HG03520 (cell line): ENCODE data around the gene TTC39A.
A peak's percentile ranks its signal among the peaks of the same experiment; 100 is the strongest.
"Not testable (repeated sequence)": the region's sequence is repeated elsewhere in the genome, so short reads cannot be mapped to it uniquely, and the experiment has no call there.

Experiments
- ATAC-seq: cut with Tn5 transposase; IDR thresholded peaks from one replicate; pipeline ENCODE4 v1.9.1; 2021; ENCODE audit warnings: mild to moderate bottlenecking, moderate library complexity; ENCODE audit not compliant: unreplicated experiment

Gene TTC39A

DNA sequence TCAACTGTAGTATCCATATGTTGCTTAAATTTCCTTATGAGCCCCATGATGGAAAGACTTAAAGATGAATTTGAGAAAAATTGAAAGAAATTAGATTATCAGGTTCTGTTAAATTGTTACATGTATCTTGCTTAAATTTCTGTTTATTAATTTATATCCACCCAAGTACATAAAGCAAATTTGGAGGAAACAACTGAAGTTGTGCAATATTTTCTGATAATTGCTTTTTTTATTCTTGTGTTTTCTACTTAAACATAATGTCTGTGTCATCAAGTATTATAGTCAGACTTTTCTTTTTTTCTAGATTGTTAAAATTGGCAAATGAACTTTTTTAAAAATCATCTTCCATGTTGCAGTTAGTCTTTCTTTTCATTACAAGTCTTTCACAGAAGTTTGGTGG, 57.4 kb downstream of the TTC39A start:
- ATAC-seq = no peak

DNA sequence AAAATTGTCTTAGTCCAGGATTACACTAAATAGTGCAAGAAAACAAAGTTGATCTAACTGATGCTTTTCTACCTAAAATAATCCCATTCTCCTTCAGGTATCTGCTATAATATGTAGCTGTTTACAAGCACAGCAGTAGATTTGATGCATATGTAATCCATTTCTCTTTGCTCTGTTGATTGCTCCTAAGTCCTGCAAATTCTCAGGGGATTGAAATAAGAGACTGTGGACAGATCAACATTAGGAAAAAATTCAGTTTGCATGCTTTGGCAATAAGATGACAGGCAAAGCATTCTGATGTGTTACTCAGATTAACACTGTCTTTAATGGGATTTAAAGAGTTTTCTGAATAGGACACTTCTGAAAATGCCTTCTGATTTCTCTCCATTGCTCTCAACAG, 59.6 kb downstream of the TTC39A start:
- ATAC-seq = no peak

DNA sequence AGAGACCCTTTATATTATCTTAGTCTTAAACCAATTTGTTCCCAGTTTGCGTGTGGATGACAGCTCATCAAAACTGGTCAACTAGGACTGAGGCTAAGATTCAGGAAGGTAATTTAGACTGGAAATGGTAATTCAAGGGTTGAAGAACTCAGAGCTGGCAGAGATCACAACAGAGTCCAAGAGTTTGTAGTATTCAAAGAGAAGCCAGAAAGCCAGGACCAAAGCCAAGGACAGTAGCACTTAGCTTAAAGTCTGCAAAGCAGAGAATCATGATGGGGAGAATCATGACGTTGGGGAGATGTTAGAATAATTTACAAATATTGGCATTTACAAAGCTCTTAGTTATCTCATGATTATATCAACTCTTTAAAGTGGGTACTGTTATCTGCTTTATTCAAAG, 61.7 kb downstream of the TTC39A start:
- ATAC-seq = peak; percentile 33

DNA sequence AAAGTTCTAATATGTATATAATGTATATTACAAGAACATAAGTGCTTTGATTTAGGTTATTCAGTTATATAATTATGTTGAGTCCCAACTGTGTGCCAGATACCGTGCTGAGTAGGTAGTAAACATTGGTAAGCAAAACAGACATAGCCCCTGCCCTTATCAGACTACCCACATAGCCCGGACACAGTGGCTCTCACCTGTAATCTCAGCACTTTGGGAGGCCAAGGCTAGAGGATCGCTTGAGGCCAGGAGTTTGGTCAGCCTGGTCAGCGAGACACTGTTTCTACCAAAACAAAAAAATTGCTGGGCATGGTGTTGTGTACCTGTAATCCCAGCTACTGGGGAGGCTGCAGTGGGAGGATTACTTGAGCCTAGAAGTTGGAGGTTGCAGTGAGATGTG, 63.6 kb downstream of the TTC39A start:
- ATAC-seq = no peak

DNA sequence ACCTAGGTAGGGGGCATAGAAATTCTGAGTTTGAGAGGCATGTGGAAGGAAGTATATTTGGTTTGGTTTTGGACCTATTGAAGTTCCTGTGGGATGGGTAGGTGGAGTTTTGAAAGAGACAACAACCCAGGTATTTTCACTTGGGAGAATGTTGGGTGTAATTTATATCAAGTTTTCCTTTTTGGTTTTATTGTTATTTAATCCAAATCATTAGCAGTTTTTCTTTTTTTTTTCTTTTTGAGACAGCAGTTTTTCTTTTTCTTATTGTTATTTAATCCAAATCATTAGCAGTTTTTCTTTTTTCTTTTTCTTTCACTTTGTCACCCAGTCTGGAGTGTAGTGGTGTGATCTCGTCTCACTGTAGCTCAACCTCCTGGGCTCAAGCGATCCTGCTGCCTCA, 64.2 kb downstream of the TTC39A start:
- ATAC-seq = no peak

DNA sequence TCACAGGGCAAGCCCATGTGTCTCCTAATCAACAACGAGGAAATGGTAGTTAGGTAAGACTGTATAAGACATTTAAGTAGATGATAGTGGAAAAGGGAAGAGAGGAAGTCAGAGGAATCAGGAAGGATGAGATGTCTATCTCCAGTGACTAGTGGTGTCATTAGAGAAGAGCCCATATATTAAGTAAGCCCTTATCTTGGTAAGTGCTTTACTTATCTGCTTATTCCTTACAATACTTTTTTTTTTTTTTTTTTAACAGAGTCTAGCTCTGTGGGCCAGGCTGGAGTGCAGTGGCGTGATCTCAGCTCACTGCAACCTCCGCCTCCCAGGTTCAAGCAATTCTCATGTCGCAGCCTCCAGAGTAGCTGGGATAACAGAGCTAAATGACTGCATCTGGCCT, 64.7 kb downstream of the TTC39A start:
- ATAC-seq = no peak

DNA sequence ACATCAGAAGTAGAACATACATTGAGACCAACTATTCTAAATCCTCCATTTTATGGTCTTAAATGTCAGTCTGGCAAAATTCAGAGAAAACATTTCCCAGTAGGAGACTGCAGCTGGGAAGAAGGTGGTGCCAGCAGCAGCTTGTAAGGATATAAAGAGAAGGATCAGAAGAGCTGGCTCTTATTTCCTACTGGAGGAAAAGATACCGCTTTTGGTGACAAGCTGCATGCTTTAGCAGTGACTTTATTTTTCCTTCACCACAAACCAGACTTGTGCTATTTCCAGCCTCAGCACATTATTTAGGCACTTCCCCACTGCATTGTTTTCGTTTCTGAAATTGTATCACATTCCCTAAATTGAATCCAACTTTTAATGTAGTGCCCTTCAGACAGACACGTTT, 65.9 kb downstream of the TTC39A start:
- no peak for ATAC-seq

DNA sequence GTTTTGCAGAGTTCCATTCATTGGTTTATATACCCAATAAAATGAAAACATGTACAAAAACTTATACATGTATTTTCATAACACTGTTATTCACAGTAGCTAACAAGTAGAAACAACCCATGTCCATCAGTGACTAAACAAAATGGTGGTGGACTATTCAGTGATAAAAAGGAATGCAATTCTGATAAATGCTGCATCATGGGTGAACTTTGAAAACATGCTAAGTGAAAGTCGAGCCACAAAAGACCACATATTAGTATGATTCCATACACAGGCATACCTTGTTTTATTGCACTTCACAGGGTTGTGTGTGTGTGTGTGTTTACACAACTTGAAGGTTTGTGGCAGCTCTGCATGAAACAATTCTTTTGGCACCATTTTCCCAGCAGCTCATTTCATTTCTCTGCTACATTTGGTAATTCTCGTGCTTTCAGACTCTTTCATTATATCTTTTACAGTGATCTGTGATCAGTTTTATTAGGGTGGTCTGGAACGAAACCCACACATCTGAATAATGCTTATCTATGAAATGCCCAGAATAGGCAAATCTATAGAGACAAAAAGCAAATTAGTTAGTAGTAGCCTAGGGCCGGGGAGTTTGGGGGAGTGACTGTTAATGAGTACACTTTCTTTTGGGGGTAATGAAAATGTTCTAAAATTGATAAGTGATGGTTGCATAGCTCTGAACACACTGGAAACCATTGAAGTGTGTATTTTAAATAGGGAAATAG, 67.0 kb downstream of the TTC39A start:
- ATAC-seq = no peak

DNA sequence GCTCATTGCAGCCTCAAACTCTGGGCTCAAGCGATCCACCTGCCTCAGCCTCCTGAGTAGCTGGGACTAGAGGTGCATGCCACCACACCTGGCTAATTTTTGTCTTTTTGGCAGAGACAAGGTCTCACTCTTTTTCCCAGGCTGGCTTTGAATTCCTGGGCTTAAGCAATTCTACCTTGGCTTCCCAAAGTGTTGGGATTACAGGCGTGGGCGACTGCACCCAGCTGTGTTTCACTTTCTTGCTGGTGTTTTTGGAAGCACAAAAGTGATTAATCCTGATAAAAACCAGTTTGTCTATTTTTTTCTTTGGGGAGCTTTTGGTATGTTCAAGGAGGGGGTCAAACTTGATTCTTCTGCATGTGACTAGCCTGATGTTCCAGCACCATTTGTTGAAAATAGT, 75.0 kb downstream of the TTC39A start:
- no peak for ATAC-seq

DNA sequence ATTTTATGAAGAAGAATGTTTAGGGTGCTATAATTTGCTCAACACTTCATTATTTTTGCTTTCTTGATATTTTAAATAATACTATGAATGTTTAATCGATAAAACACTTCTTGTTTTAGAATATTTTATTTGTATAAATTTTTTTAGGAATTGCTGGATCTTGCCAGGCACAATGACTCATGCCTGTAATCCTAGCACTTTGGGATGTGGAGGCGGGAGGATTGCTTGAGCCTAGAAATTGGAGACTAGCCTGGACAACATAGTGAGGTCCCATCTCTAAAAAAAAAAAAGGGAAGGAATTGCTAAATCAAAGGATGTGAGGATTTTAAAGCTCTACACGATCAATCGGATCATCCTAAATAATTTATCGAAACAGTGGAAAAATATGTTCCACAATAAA, 76.7 kb downstream of the TTC39A start:
- ATAC-seq = no peak

DNA sequence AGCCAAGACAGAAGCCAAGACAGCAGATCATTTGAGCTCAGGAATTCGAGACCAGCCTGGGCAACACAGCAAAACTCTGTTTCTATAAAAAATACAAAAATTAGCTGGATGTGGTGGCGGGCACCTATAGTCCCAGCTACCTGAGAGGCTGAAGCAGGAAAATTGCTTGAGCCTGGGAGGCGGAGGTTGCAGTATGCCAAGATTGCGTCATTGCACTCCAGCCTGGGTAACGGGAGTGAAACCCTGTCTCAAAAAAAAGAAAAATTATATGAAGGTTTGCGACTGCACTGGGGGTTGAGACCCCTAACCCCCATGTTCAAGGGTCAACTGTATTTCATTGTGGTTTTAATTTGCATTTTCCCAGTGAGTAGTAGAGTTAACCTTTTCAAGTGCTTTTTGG, 78.0 kb downstream of the TTC39A start:
- no peak for ATAC-seq

DNA sequence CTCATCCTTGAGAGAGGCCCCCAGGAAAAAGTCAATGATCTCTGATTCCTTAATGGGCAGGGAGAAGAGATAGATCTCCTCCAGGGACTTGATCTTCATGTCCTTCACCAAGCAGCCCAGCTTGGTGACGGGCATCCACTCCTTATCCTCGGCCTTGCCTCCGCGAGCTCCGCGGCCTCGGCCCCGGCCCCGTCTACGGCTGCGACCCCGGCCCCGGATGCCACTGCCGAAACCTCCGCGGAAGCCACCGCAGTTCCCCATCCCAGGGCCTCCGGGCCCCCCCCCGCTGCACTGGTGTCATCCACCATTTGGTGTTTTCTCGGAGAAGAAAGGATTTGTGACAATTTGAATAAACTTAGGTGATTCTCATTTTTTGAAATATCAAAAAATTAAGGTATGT, 79.2 kb downstream of the TTC39A start:
- not testable (repeated sequence) for ATAC-seq

DNA sequence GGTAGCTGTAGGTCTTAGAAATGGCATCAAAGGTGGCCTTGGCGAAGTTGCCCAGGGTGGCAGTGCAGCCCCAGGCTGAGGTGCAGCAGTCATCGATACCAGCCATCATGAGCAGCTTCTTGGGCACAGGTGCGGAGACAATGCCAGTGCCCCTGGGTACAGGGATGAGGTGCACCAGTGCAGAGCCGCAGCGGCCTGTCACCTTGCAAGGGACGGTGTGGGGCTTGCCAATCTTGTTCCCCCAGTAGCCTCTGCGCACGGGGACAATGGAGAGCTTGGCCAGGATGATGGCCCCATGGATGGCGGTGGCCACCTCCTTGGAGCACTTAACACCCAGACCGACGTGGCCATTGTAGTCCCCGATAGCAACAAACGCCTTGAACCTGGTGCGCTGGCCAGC, 79.6 kb downstream of the TTC39A start:
- not testable (repeated sequence) for ATAC-seq

DNA sequence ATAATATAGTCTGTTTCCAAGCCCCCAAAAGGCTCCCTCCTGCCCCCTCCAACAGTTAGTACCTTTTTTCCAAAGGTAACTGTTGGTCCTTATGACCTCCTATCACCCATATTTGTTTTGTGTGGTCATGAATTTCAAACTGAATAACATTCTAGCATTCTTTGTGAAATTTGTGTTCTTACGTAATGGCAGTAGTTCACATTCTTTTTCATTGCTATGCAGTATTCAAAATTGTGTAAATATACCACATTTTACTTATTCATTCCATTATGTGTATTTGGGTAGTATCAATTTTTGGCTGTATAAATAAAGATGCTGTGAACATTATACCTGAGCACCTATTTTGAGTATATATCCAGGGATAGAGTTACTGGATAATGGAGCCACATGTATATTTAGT, 80.9 kb downstream of the TTC39A start:
- ATAC-seq = no peak

DNA sequence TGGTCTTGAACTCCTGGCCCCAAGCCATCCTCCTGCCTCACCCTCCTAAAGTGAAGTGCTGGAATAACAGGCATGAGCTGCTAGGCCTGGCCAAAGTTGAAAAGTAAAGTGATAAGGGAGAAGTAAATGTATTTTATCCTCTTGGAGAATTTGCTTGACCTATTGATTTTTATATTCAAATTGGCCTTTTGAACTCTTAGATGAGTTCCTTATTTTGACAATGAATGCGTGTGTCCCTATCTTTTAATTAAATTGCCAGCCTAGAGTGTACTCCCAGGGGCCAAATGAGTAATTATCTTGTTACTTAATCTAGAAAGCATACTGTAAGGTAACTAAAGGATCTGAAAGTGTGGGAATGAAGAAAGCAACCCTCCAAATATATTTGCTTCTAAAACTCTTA, 82.9 kb downstream of the TTC39A start:
- ATAC-seq = no peak

DNA sequence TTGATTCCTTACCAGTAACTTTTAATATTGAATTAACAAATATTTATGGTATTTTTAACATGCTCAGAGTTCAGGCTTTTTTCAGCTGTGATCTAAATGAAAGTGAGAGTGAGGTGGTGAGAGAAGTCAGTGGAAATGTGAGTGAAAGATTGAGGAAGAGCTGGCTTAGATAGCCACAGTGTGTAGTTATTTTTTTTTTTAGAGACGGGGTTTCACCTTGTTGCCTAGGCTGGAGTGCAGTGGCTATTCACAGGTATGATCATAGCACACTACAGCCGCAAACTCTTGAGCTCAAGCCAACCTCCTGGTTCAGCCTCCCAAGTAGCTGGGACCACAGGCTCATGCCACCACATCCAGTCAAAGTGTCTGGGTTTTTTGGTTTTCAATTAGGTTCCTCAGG, 83.3 kb downstream of the TTC39A start:
- ATAC-seq = peak; percentile 41

DNA sequence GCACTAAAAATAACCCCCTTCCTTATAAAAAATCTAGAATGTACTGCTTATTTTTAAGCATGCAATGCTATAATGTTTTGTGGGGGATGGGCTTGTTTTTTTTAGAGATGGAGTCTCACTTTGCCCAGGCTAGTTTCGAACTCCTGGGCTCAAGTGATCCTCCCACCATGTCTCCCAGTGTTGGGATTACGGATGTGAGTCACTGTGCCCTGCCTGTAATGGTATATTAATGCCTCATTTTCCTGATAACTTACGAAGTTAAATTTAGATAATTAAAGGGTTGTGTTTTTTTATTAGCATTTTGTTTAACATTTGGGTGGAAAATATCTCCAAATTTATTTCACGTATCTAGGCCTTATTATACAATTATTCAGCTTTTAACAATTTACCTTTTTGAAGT, 87.8 kb downstream of the TTC39A start:
- ATAC-seq = no peak

DNA sequence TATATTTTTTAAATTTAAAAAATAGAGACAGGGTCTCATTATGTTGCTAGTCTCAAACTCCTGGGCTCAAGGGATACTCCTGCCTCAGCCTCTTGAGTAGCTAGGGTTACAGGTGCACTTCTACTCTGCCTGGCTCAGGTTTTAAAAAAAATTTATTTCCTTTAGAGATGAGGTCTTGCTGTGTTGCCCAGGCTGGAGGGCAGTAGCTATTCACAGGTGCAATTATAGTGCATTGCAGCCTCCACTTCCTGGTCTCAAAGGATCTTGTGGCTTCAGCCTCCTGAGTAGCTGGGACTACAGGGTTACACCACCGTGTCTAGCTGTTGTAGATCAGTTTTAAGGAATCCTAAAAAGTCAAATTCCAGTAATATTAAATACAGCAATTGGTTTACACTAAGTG, 89.2 kb downstream of the TTC39A start:
- no peak for ATAC-seq

DNA sequence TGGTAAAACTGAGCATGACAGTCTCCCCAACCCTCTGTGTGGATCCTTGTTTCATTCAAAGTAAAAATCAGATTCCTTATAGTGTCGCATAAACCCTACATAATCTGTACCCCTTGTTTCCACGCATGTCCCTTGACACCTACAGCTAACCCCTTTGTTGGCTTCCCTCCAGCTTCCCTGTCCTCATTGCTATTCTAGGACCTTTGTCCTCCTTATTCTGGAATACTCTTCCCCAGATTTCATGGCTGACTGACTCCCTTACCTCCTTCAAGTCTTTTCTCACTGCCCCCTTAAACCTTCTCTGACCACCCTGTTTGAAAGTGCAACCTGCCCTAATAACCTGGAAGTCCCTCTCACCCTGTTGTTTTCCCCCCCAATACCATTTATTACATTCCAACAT, 90.3 kb downstream of the TTC39A start:
- no peak for ATAC-seq

DNA sequence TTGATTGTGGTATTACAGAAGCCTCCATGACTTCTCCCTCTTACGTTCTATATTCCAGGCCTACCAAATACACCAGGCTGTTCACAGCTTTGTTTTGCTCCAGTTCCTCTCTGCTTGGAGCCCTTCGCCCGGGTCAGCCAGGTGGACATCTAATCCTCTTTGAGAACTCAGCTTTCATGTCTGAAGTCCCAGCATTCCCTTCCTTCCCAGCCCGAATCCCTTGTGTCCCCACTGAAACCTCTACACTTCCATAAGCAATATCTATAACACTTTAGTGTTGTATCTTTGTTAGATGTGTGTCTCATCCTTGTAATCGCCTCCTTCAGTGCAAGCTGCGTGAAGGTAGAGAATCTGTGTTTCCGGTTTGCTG, 92.3 kb downstream of the TTC39A start:
- no peak for ATAC-seq

DNA sequence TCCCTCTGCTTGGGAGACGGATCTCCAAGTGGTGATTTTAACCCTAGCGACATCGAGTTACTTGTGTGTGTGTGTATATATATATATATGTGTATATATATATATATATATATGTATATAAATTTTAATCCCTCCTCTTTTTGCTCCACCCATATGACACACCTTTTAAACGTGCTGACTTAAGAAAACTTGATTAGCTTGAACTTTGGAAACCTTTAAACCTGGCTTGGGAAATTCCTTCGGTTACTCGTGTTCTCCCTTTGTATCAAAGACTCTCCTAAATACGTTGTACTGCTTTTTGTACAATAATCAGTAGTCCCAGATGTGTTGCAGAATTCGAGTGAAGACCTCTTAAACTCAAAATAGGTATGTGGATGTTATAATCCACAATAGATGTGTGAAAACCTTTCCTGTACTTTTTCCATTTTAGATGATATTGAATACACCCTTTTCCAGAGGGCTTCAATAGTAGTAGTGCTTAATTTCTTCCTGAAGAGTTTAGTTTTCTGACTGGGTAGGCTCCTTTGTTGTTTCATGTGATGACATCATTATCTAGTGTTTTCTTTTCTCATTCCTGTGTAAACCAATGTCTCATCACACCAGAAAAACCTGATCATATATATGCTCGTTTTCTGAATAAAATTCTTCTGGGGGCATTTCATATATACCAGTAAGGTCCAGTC, 92.9 kb downstream of the TTC39A start:
- no peak for ATAC-seq
